Caco-2 (cell line): ENCODE measurements around the gene LAMP1. TPM values are rescaled to one million over a fixed set of nuclear protein-coding genes. Genes with fewer than 3 reads are reported as not detected.
A peak's percentile ranks its signal among the peaks of the same experiment; 100 is the strongest.

Experiments
- BruUV-seq: library from RNA; stranded (reverse); fragments of 400-500 nt; replicated peaks from 2 replicates; lab custom pipeline; 2021; lab: Mats Ljungman, UMichigan
- CTCF ChIA-PET: fragments of 300-600 bp; sonication (Branson Sonifier 250); formaldehyde crosslinking; loops from one replicate; lab custom pipeline; 2022; ENCODE audit warnings: antibody characterized with exemption; lab: Charles Lee
- POLR2A ChIA-PET: fragments of 300-600 bp; sonication (Branson Sonifier 250); formaldehyde crosslinking; loops from one replicate; lab custom pipeline; 2022; ENCODE audit warnings: antibody characterized with exemption; lab: Charles Lee
- DNase-seq, 2 experiments: peaks; one replicate each; pipeline versions ENCODE4 v3.0.0 to v3.0.0-alpha.2; 2020 to 2022
- H3K27me3 ChIP-seq: replicated peaks from 2 replicates; pipeline ENCODE4 v1.6.0; 2011; ENCODE audit warnings: low read length; ENCODE audit not compliant: control insufficient read depth, insufficient read depth
- H3K36me3 ChIP-seq: 2 replicates; pipeline ENCODE4 v1.5.1; 2011; ENCODE audit warnings: low read length; ENCODE audit not compliant: control insufficient read depth, insufficient read depth
- H3K4me1 ChIP-seq: fragments of 250-450 bp; sonication (Bioruptor Pico); 2 replicates; pipeline ENCODE4 v1.5.1; 2020; ENCODE audit warnings: mild to moderate bottlenecking
- H3K4me3 ChIP-seq: 2 replicates; pipeline ENCODE4 v1.5.1; 2011; ENCODE audit warnings: low read depth, mild to moderate bottlenecking, control low read depth, low read length
- H3K9me3 ChIP-seq: fragments of 250-450 bp; sonication (Bioruptor Pico); 2 replicates; pipeline ENCODE4 v1.5.1; 2020; ENCODE audit warnings: mild to moderate bottlenecking, moderate library complexity
- H3K27ac Mint-ChIP-seq: one replicate; pipeline ENCODE4 v1.8.0; 2022; ENCODE audit warnings: mixed read lengths; ENCODE audit not compliant: unreplicated experiment
- H3K27me3 Mint-ChIP-seq: one replicate; pipeline ENCODE4 v1.8.0; 2022; ENCODE audit warnings: mixed read lengths; ENCODE audit not compliant: insufficient read depth, unreplicated experiment
- H3K36me3 Mint-ChIP-seq: one replicate; pipeline ENCODE4 v1.8.0; 2022; ENCODE audit warnings: mild to moderate bottlenecking, mixed read lengths; ENCODE audit not compliant: insufficient read depth, unreplicated experiment
- H3K4me1 Mint-ChIP-seq: one replicate; pipeline ENCODE4 v1.8.0; 2022; ENCODE audit warnings: low read depth, mixed read lengths; ENCODE audit not compliant: unreplicated experiment
- H3K4me3 Mint-ChIP-seq: one replicate; pipeline ENCODE4 v1.8.0; 2022; ENCODE audit warnings: mild to moderate bottlenecking, moderate library complexity, mixed read lengths; ENCODE audit not compliant: unreplicated experiment
- H3K9me3 Mint-ChIP-seq: one replicate; pipeline ENCODE4 v1.8.0; 2022; ENCODE audit warnings: mixed read lengths; ENCODE audit not compliant: unreplicated experiment
- intact Hi-C: fragments of 100-400 bp; cut with micrococcal nuclease; formaldehyde crosslinking; loops from one replicate; pipeline ENCODE4 v1.10.0; 2022; ENCODE audit not compliant: unreplicated experiment
- total RNA-seq: library from RNA; stranded (reverse); gene quantifications from 2 replicates; pipeline ENCODE4 v1.2.3, GENCODE V29; 2022
- TF ChIP-seq, protein P1 (sequence below), 2 experiments: fragments of 200-600 bp in 1 of 2; IDR thresholded peaks; 1 replicate in 1 of 2; 2 replicates in 1 of 2; pipeline versions ENCODE4 v1.5.1 to v1.8.0; 2011 to 2022; ENCODE audit warnings: antibody characterized with exemption in 1 of 2, control low read depth in 1 of 2, inconsistent platforms in 1 of 2, low read depth in 1 of 2, low read length in 1 of 2, mild to moderate bottlenecking in 1 of 2, moderate library complexity in 1 of 2; ENCODE audit not compliant: insufficient read depth in 1 of 2, severe bottlenecking in 1 of 2, unreplicated experiment in 1 of 2

LAMP1 gene
- total RNA-seq, 1 experiment from 2014 or later: 244 TPM

DNA sequence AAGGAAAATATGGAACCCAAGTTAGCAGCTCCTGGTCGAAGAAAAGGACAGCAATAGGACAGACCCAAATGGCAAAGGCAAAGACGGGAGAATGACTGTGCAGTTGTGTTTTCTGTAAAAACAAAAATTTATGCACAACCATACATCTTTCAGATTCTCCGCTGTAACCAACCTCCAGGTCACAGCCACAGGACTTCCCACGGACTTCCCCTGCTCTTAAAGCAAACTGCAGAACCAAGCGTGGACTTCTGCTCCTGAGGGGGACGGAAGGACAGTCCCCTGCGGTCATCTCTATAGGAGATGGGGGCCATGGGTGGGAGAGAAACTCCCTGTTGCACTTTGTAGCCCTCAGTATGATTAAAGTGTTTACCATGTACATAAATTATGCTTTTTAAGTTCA lies 64.4 kb downstream of the LAMP1 start:
- intact Hi-C loops: loop anchor here (5.0 kb wide), 1 partner anchor 64 kb away; the partner anchor contains the start of gene LAMP1
- H3K4me3 Mint-ChIP-seq: no peak overlapping the region
- BruUV-seq: no TSS peak
- CTCF ChIA-PET: no interaction called here
- H3K4me3 ChIP-seq: no peak overlapping the region
- peaks cover 26% of the 10 kb centered on the region for H3K36me3 Mint-ChIP-seq
- TF ChIP-seq, protein P1, sequence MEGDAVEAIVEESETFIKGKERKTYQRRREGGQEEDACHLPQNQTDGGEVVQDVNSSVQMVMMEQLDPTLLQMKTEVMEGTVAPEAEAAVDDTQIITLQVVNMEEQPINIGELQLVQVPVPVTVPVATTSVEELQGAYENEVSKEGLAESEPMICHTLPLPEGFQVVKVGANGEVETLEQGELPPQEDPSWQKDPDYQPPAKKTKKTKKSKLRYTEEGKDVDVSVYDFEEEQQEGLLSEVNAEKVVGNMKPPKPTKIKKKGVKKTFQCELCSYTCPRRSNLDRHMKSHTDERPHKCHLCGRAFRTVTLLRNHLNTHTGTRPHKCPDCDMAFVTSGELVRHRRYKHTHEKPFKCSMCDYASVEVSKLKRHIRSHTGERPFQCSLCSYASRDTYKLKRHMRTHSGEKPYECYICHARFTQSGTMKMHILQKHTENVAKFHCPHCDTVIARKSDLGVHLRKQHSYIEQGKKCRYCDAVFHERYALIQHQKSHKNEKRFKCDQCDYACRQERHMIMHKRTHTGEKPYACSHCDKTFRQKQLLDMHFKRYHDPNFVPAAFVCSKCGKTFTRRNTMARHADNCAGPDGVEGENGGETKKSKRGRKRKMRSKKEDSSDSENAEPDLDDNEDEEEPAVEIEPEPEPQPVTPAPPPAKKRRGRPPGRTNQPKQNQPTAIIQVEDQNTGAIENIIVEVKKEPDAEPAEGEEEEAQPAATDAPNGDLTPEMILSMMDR (IDR thresholded peaks at IDR 0.05; ENCODE audit: insufficient read depth in 1 of 2, low read depth in 1 of 2, low read length in 1 of 2, severe bottlenecking in 1 of 2, unreplicated experiment in 1 of 2): no peak
- H3K27ac Mint-ChIP-seq: no peak overlapping the region
- H3K27me3 ChIP-seq: no peaks in the 10 kb centered on the region
- no peaks in the 10 kb centered on the region for H3K27me3 Mint-ChIP-seq
- H3K9me3 Mint-ChIP-seq: no peaks in the 10 kb centered on the region
- POLR2A ChIA-PET: no interaction called here
- H3K36me3 ChIP-seq: no peaks in the 10 kb centered on the region
- peaks cover 19% of the 10 kb centered on the region for H3K4me1 Mint-ChIP-seq
- no peaks in the 10 kb centered on the region for H3K9me3 ChIP-seq
- H3K4me1 ChIP-seq: peaks cover 4% of the 10 kb centered on the region; the same call in 1 of the 2 replicates
- no peak for DNase-seq

DNA sequence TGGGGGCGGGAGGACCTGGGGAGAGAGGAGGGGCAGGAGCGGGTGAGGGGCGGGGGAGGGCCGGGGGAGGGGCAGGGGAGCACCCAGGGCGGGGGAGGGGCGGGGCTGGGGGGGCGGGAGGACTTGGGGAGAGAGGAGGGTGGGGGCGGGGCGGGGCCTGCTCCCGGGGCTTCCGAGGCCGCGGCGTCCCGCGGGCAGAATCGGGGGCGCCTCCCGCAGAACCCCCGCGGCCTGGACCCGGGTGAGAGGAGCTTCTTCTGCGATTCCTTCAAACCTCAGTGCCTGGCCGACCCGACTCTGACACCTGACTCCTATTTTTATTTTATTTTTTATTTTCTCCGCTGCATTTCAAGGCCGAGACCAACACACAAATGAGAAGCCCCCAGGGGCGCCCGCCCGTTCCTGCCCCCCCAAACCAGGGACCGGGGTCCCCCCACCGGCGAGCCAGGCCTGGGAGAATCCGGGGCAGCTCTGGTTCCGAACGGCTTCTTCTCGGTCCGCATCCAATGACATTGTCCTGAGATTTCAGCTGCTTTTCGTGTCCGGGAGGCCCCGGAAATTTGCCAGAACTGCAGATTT lies 67.4 kb downstream of the LAMP1 start:
- Histone ChIP-seq H3K4me3 (no peak overlapping the region), H3K9me3 (no peaks in the 10 kb centered on the region), H3K36me3 (no peaks in the 10 kb centered on the region), H3K27me3 (no peaks in the 10 kb centered on the region), H3K4me1 (no peaks in the 10 kb centered on the region)
- Mint-ChIP-seq H3K4me3 (no peak overlapping the region), H3K36me3 (peaks cover 26% of the 10 kb centered on the region), H3K27ac (no peak overlapping the region), H3K27me3 (no peaks in the 10 kb centered on the region), H3K4me1 (peaks cover 8% of the 10 kb centered on the region), H3K9me3 (no peaks in the 10 kb centered on the region)
- ChIA-PET POLR2A (interaction anchor here (0.6 kb wide), 1 partner anchor 14 kb away, joined by 3 read pairs; no protein-coding TSS in a partner anchor), CTCF (interaction anchor here (1.2 kb wide), 1 partner anchor 9 kb away, joined by 7 read pairs; no protein-coding TSS in a partner anchor)
- DNase-seq: no peak
- TF ChIP-seq, protein P1 (IDR thresholded peaks at IDR 0.05; ENCODE audit: insufficient read depth in 1 of 2, low read depth in 1 of 2, low read length in 1 of 2, severe bottlenecking in 1 of 2, unreplicated experiment in 1 of 2): no peak
- intact Hi-C loops: loop anchor here (5.0 kb wide), 1 partner anchor 67 kb away; the partner anchor contains the start of gene LAMP1
- BruUV-seq: no TSS peak

DNA sequence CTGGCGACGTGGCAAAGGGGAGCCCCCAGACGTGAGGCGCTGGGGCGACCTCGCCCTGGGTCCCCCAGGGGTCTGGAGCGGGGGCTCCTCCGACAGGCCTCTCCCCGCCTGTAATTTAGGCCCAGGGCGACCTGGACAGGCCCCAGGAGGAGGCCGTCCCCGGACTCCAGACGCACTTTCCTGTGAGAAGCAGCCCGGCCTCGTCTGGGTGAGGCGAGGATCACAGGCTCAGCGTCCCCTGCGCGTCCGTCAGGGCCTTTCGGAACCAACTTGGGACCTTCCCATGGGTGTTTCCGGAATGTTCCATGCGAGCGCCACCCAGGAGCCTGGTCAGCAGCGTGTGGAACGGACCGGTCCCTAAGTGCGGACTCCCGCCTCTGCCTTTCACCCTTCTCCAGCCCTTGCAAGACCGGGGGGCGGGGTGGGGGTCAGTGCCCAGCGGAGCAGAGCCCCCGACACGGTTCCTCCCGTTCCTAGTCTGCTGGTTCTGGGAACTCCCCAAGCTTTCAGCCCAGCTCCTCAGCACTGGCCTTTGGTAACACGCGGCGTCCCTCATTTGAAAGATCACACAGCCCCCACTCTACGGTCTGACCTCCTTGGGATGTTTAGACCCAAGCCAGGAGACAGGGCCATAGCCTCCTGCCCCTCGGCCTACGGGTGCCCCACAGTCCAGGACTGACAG lies 68.0 kb downstream of the LAMP1 start:
- intact Hi-C loops: loop anchor here (5.0 kb wide), 1 partner anchor 68 kb away; the partner anchor contains the start of gene LAMP1
- no peak overlapping the region for H3K4me3 ChIP-seq
- H3K27ac Mint-ChIP-seq: peak overlapping the region; percentile 60

More for the DNA sequence above, 68.0 kb downstream of the LAMP1 start:
- Mint-ChIP-seq H3K4me1 (peaks cover 8% of the 10 kb centered on the region), H3K4me3 (peak overlapping the region; percentile 55), H3K27me3 (no peaks in the 10 kb centered on the region), H3K9me3 (no peaks in the 10 kb centered on the region), H3K36me3 (peaks cover 26% of the 10 kb centered on the region)
- ChIA-PET CTCF (no interaction called here), POLR2A (interaction anchor here (0.6 kb wide), 1 partner anchor 156 kb away, joined by 5 read pairs; the partner anchor contains the start of gene CUL4A)
- no peak for DNase-seq
- Histone ChIP-seq H3K36me3 (no peaks in the 10 kb centered on the region), H3K9me3 (no peaks in the 10 kb centered on the region), H3K4me1 (no peaks in the 10 kb centered on the region), H3K27me3 (no peaks in the 10 kb centered on the region)
- BruUV-seq: no TSS peak
- TF ChIP-seq, protein P1 (IDR thresholded peaks at IDR 0.05; ENCODE audit: insufficient read depth in 1 of 2, low read depth in 1 of 2, low read length in 1 of 2, severe bottlenecking in 1 of 2, unreplicated experiment in 1 of 2): no peak
